HEK293 (cell line): ENCODE measurements around the gene ARHGAP15.

Source experiments
- CTCF ChIA-PET: fragments of 350-600 bp; formaldehyde crosslinking; extraction: SDS; loops from one replicate; lab custom pipeline; 2021; ENCODE audit warnings: antibody characterized with exemption; lab: Yijun Ruan, JAX
- POLR2A ChIA-PET: fragments of 300-600 bp; formaldehyde crosslinking; extraction: SDS; loops from one replicate; lab custom pipeline; 2020; ENCODE audit warnings: antibody characterized with exemption, inconsistent platforms; lab: Yijun Ruan, JAX
- H3K27ac ChIP-seq: fragments of 200-500 bp; sonication (Bioruptor generic); 2 replicates; pipeline ENCODE4 v1.5.1; 2014; ENCODE audit warnings: low read depth, low read length, control low read depth, inconsistent platforms; ENCODE audit errors: extremely low read depth
- H3K36me3 ChIP-seq, 2 experiments: fragments of 200-500 bp in 1 of 2; sonication (Bioruptor generic) in 1 of 2; 1 replicate in 1 of 2; 2 replicates in 1 of 2; pipeline ENCODE4 v1.5.1; 2014 to 2017; ENCODE audit warnings: inconsistent platforms in 2 of 2, low read length in 2 of 2; ENCODE audit not compliant: control insufficient read depth in 2 of 2, insufficient read depth in 1 of 2
- H3K4me1 ChIP-seq: fragments of 200-500 bp; sonication (Bioruptor generic); 2 replicates; pipeline ENCODE4 v1.5.1; 2014; ENCODE audit warnings: mild to moderate bottlenecking, low read length, inconsistent platforms; ENCODE audit not compliant: control insufficient read depth, insufficient read depth
- H3K4me3 ChIP-seq: 2 replicates; pipeline ENCODE4 v1.5.1; 2011; ENCODE audit warnings: low read depth, mild to moderate bottlenecking, control low read depth, low read length, moderate library complexity
- H3K9me3 ChIP-seq: fragments of 200-500 bp; sonication (Bioruptor generic); 2 replicates; pipeline ENCODE4 v1.5.1; 2014; ENCODE audit warnings: low read depth, low read length, inconsistent platforms; ENCODE audit not compliant: control insufficient read depth, insufficient read depth
- ELK4 ChIP-seq: IDR thresholded peaks from 2 replicates; pipeline ENCODE4 v1.6.1; 2011; ENCODE audit warnings: mild to moderate bottlenecking, low read depth, low read length, borderline replicate concordance
- GFI1B ChIP-seq: fragments of 450-650 bp; formaldehyde crosslinking; IDR thresholded peaks from 2 replicates; pipeline ENCODE4 v1.5.1; 2016; ENCODE audit warnings: missing biosample characterization, missing genetic modification characterization
- OSR2 ChIP-seq: fragments of 450-650 bp; formaldehyde crosslinking; IDR thresholded peaks from 2 replicates; pipeline ENCODE4 v1.5.1; 2016; ENCODE audit warnings: missing biosample characterization, missing genetic modification characterization
- TRIM28 ChIP-seq: IDR thresholded peaks from 2 replicates; pipeline ENCODE4 v1.6.1; 2011; ENCODE audit warnings: low read length, control low read depth, borderline replicate concordance
- ZBTB17 ChIP-seq: fragments of 450-650 bp; formaldehyde crosslinking; IDR thresholded peaks from 2 replicates; pipeline ENCODE4 v1.5.1; 2016; ENCODE audit warnings: missing biosample characterization, missing genetic modification characterization
- ZBTB7A ChIP-seq: fragments of 450-650 bp; formaldehyde crosslinking; IDR thresholded peaks from 2 replicates; pipeline ENCODE4 v1.5.1; 2016; ENCODE audit warnings: low read depth, missing biosample characterization, missing genetic modification characterization
- ZNF16 ChIP-seq: fragments of 450-650 bp; formaldehyde crosslinking; IDR thresholded peaks from 2 replicates; pipeline ENCODE4 v1.5.1; 2016; ENCODE audit warnings: low read depth, missing biosample characterization, missing genetic modification characterization
- ZNF362 ChIP-seq: fragments of 450-650 bp; formaldehyde crosslinking; IDR thresholded peaks from 2 replicates; pipeline ENCODE4 v1.5.1; 2016; ENCODE audit warnings: missing biosample characterization, missing genetic modification characterization
- ZNF366 ChIP-seq: fragments of 450-650 bp; formaldehyde crosslinking; conservative IDR thresholded peaks from 2 replicates; pipeline ENCODE4 v1.5.1; 2016; ENCODE audit warnings: missing biosample characterization, missing genetic modification characterization
- ZNF398 ChIP-seq: fragments of 450-650 bp; formaldehyde crosslinking; IDR thresholded peaks from 2 replicates; pipeline ENCODE4 v1.5.1; 2017; ENCODE audit warnings: missing biosample characterization, missing genetic modification characterization
- ZNF404 ChIP-seq: fragments of 450-650 bp; formaldehyde crosslinking; IDR thresholded peaks from 2 replicates; pipeline ENCODE4 v1.5.1; 2017; ENCODE audit warnings: missing biosample characterization, missing genetic modification characterization
- ZNF621 ChIP-seq: fragments of 450-650 bp; formaldehyde crosslinking; IDR thresholded peaks from 2 replicates; pipeline ENCODE4 v1.5.1; 2017; ENCODE audit warnings: missing biosample characterization, missing genetic modification characterization
- ZSCAN23 ChIP-seq: fragments of 450-650 bp; formaldehyde crosslinking; IDR thresholded peaks from 2 replicates; pipeline ENCODE4 v1.5.1; 2016; ENCODE audit warnings: missing biosample characterization, missing genetic modification characterization
- TF ChIP-seq, protein P1 (sequence below): fragments of 450-650 bp; formaldehyde crosslinking; IDR thresholded peaks from 2 replicates; pipeline ENCODE4 v1.5.1; 2016; ENCODE audit warnings: missing biosample characterization, missing genetic modification characterization
- TF ChIP-seq, protein P2 (sequence below): fragments of 450-650 bp; IDR thresholded peaks from 2 replicates; pipeline ENCODE4 v1.5.1; 2018; ENCODE audit warnings: missing biosample characterization, missing genetic modification characterization

ARHGAP15 gene

GRCh38 chr2:143347901-143348414 is 218.7 kb downstream of the ARHGAP15 start:
- no peaks in the 10 kb centered on the region for H3K36me3 ChIP-seq
- CTCF ChIA-PET, result no interaction called here
- POLR2A ChIA-PET, result no interaction called here
- no peaks in the 10 kb centered on the region for H3K4me1 ChIP-seq
- no peak overlapping the region for H3K27ac ChIP-seq
- no peak for TF ChIP-seq GFI1B (tag by site-specific recombination)
- TF ChIP-seq ZNF398 (tag by site-specific recombination), result no peak
- H3K9me3 ChIP-seq, result no peaks in the 10 kb centered on the region
- no peak overlapping the region for H3K4me3 ChIP-seq

GRCh38 chr2:143354050-143354750 is 225.0 kb downstream of the ARHGAP15 start:
- H3K36me3 ChIP-seq, result no peaks in the 10 kb centered on the region
- H3K9me3 ChIP-seq, result no peaks in the 10 kb centered on the region
- H3K4me1 ChIP-seq, result peaks cover 2% of the 10 kb centered on the region; the same call in 1 of the 2 replicates
- TF ChIP-seq ZNF366 (tag by site-specific recombination) (no peak), OSR2 (tag by site-specific recombination) (no peak)
- no peak overlapping the region for H3K4me3 ChIP-seq
- POLR2A ChIA-PET, result no interaction called here
- CTCF ChIA-PET, result interaction anchor here (1.1 kb wide), 1 partner anchor 320 kb away, joined by 3 read pairs; no protein-coding TSS in a partner anchor
- no peak overlapping the region for H3K27ac ChIP-seq

DNA sequence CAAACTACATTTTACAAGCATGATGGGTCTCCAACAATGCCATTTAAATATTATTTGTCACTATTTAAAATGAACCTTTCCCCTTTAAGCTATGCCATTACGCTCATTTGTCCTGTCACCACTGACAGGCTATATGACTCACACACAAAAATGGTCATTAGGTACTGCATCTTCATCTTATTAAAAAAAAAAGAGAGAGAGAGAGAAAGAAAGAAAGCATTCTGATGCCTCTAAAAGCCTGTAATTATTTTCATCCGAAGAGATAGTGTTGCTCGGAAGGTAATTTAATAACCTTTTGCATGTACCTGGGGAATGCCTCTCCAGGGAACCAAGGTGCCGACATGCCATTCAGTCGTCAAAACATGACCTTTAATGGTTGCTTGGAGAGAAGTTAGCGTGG is 226.7 kb downstream of the ARHGAP15 start:
- Histone ChIP-seq H3K4me3 (no peak overlapping the region), H3K27ac (no peak overlapping the region), H3K36me3 (no peaks in the 10 kb centered on the region), H3K9me3 (no peaks in the 10 kb centered on the region), H3K4me1 (peaks cover 2% of the 10 kb centered on the region; the same call in 1 of the 2 replicates)
- ChIA-PET POLR2A (no interaction called here), CTCF (no interaction called here)
- TF ChIP-seq ZSCAN23 (tag by site-specific recombination) (no peak), TRIM28 (no peak), ELK4 (no peak), ZBTB17 (tag by site-specific recombination) (no peak), ZNF362 (tag by site-specific recombination) (no peak), ZNF404 (tag by site-specific recombination) (no peak), ZBTB7A (tag by site-specific recombination) (no peak), ZNF621 (tag by site-specific recombination) (no peak), ZNF16 (tag by site-specific recombination) (no peak)
- TF ChIP-seq, protein P1, sequence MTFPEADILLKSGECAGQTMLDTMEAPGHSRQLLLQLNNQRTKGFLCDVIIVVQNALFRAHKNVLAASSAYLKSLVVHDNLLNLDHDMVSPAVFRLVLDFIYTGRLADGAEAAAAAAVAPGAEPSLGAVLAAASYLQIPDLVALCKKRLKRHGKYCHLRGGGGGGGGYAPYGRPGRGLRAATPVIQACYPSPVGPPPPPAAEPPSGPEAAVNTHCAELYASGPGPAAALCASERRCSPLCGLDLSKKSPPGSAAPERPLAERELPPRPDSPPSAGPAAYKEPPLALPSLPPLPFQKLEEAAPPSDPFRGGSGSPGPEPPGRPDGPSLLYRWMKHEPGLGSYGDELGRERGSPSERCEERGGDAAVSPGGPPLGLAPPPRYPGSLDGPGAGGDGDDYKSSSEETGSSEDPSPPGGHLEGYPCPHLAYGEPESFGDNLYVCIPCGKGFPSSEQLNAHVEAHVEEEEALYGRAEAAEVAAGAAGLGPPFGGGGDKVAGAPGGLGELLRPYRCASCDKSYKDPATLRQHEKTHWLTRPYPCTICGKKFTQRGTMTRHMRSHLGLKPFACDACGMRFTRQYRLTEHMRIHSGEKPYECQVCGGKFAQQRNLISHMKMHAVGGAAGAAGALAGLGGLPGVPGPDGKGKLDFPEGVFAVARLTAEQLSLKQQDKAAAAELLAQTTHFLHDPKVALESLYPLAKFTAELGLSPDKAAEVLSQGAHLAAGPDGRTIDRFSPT (tag by site-specific recombination), result no peak
- TF ChIP-seq, protein P2, sequence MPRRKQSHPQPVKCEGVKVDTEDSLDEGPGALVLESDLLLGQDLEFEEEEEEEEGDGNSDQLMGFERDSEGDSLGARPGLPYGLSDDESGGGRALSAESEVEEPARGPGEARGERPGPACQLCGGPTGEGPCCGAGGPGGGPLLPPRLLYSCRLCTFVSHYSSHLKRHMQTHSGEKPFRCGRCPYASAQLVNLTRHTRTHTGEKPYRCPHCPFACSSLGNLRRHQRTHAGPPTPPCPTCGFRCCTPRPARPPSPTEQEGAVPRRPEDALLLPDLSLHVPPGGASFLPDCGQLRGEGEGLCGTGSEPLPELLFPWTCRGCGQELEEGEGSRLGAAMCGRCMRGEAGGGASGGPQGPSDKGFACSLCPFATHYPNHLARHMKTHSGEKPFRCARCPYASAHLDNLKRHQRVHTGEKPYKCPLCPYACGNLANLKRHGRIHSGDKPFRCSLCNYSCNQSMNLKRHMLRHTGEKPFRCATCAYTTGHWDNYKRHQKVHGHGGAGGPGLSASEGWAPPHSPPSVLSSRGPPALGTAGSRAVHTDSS, result no peak
